GM12892 (cell line): ENCODE results near the gene MAEA.
"Not testable (repeated sequence)": the region's sequence is repeated elsewhere in the genome, so short reads cannot be mapped to it uniquely, and the experiment has no call there.

Experiments used
- DNase-seq: peaks from one replicate; pipeline ENCODE4 v3.0.0; 2011; ENCODE audit not compliant: insufficient read length
- FAIRE-seq: peaks from 2 replicates; lab custom pipeline; 2011; peaks lifted over from hg19 to GRCh38; lab: Jason Lieb, UNC
- POLR2A ChIP-seq: IDR thresholded peaks from 2 replicates; pipeline ENCODE4 v1.6.1; 2011; ENCODE audit warnings: low read depth, low read length, control low read depth
- POLR2AphosphoS5 ChIP-seq: IDR thresholded peaks from 2 replicates; pipeline ENCODE4 v1.6.1; 2011; ENCODE audit warnings: low read depth, low read length, control low read depth
- TAF1 ChIP-seq: IDR thresholded peaks from 2 replicates; pipeline ENCODE4 v1.6.1; 2011; ENCODE audit warnings: low read depth, mild to moderate bottlenecking, control low read depth, low read length, borderline replicate concordance

Gene MAEA

DNA sequence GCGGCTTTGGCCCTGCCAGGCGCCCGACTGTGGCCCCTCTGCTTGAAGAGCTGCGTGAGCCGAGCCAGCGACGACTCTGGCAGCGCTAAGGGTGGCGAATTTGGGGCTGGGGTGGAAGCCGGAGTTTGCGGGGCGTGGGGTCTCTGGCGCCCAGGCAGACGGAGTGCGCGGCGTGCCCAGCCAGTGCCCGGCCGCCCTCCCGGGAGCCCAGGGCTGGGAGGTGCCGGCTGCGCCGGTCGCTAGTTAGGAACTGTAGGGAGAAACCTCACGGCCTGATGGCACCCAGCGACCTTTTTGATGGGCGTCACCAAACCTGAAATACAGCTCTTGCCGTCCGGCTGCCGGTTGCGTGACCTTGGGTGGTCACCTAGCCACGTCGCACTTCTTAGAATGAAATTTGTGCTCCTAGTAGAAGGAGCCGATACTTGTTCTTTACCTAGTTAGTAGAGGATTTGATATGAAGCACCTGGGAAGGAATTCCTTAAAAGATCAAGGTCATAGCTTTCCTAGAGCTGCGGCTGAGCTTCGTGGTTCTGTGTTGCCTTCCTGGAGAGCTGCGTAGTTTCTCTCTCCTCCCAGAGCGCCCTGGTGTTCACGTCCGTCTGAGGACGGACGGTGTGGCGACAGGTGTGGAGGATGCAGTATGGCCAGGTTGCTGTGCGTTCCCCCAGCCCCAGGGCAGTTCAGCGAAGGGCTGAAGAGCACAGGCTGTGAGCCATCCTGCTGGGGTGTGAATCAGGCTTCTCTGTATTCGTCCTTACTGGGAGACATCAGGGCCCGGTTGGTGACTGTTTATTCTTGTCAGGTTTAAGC lies 680 bp downstream of the MAEA start:
- FAIRE-seq, result peak; percentile 48
- TF ChIP-seq POLR2A, result no peak

DNA sequence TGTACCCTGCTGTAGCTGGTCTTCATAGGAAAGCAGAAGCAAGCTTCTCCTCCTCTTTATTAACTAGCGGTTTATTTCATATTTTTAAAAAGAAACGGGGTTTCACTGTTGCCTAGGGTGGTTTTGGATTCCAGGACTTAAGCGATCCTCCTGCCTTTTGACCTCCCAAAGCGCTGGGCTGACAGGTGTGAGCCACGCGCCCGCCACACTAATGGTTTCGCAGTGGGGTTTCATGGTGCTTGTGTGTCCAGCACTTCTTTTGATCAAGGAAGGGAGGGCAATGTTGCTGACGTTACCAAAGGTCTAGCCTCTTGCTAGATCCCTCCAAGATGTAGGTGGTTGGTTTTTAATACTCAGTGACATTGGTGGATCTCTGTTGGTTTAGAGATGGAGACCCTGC lies 1.4 kb downstream of the MAEA start:
- FAIRE-seq (no peak), DNase-seq (no peak)
- no peak for TF ChIP-seq POLR2AphosphoS5
- no peak for TF ChIP-seq POLR2A
- TF ChIP-seq TAF1, result no peak

More for the DNA sequence above, 680 bp downstream of the MAEA start:
- no peak for DNase-seq

DNA sequence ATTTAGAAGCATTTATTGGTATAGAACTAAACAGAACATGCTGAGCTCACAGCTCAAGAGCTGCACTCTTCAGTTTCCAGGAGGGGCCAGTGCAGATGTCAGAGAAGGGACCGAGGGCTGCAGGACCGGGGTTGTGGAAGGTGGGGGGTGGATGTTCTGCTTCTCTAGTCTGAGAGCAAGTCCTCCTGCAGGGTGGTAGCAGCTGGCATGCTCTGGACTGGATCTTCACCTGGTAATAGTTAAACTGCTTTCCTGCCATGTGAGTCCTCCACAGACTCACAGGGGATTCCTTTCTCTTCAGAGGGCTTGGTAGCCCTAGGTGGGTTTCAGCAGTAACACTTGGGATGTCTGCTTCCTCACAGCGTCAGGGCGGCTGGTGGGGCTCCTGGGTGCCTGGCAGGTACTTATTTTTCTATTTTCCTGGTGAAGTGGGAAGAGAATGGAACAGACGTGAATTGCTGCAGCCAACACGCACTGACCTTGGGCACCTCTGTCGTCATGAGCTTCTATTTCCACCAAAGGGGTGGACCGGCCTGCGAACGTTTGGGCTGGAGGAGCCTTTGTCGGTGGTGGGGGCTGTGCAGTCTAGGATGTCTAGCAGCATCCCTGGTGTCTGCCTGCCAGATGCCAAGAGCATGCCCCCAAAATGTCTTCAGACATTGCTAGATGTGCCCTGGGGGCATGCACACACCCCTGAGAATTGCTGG lies 2.5 kb downstream of the MAEA start:
- no peak for FAIRE-seq
- TF ChIP-seq TAF1, result no peak
- TF ChIP-seq POLR2AphosphoS5, result no peak
- no peak for TF ChIP-seq POLR2A

DNA sequence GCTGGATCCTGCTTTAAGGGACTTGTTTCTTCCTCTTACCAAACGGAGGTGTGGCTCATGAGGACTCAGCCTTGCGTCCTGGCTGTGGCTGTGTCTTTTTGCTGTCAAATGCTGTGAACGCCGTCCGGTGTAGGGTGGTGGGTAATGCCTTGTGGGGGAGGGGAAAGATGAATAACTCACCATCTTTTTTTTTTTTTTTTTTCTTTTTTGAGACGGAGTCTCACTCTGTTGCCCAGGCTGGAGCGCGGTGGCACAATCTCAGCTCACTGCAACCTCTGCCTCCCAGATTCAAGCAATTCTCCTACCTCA lies 3.0 kb downstream of the MAEA start:
- not testable (repeated sequence) for FAIRE-seq, DNase-seq

More for the DNA sequence above, 2.5 kb downstream of the MAEA start:
- DNase-seq, result no peak

GRCh38 chr4:1293531-1293941 lies 3.8 kb downstream of the MAEA start:
- TF ChIP-seq TAF1 (no peak), POLR2AphosphoS5 (no peak), POLR2A (no peak)
- FAIRE-seq, result no peak
- no peak for DNase-seq

DNA sequence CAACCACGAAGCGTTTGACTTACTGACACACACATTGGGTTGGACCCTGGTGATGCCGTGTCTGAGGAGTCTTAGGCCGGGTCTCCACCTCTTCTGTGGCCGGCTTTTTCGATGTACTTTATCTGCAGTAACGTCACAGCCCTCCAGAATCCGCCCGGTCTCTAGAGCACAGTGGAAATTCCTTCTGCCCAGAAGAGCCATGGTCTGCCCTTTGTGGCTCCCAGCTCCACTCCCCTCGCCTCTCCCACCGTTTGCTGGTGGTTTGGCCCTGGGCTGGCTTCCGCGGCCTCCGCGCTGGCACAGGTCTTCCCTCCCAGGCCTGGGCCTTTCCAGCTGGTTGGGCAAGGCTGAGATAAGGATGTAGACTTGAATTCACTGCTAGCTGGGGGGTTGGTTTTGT lies 4.3 kb downstream of the MAEA start:
- DNase-seq, result no peak
- FAIRE-seq, result no peak

DNA sequence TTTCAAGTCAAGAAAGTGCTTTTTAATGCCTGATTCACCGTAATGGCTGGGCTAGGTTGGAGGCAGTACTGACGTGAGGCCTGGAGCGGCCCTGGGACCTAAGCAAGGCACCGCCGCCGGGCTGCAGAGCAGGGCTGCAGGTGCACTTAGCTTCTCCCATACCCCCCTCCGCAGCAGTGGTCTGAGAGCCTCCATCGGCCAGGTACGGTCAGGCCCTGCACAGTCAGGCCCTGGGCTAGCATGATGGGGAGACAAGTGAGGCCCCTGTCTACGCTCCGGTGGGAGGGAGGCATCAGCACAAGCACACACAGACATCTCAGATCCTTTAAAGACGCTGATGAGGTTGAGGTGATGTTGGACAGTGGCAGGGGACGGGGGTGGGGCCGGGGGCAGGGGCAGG lies 4.7 kb downstream of the MAEA start:
- no peak for DNase-seq
- no peak for FAIRE-seq
- TF ChIP-seq TAF1 (no peak), POLR2A (no peak), POLR2AphosphoS5 (no peak)

More for the DNA sequence above, 4.3 kb downstream of the MAEA start:
- TF ChIP-seq POLR2A (no peak), TAF1 (no peak), POLR2AphosphoS5 (no peak)

DNA sequence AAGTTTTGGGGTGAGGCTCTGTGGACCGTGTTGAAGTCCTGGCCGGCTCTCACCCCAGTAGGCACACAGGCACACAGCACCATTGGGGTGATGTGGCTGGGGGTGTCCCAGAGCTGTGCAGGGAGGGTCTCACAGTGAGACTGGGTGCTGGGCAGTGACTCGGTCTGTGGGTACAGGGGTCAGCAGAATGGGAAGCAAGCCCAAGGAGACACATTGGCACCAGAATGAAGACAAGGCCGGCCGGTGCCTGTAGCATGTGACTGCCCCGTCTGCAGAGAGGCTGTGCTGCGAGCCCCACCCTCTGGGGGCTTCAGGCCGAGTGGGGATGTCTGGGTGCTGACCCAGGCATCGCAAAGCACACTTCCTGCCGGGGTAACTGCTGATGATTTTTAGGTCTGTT lies 5.2 kb downstream of the MAEA start:
- TF ChIP-seq POLR2A (no peak), TAF1 (no peak), POLR2AphosphoS5 (no peak)
- DNase-seq, result no peak
- no peak for FAIRE-seq

GRCh38 chr4:1295405-1296055 lies 5.8 kb downstream of the MAEA start:
- no peak for DNase-seq
- TF ChIP-seq POLR2AphosphoS5, result no peak
- no peak for FAIRE-seq

GRCh38 chr4:1296324-1297022 lies 6.8 kb downstream of the MAEA start:
- no peak for TF ChIP-seq POLR2AphosphoS5
- TF ChIP-seq TAF1, result no peak
- TF ChIP-seq POLR2A, result no peak
- DNase-seq (no peak), FAIRE-seq (no peak)

DNA sequence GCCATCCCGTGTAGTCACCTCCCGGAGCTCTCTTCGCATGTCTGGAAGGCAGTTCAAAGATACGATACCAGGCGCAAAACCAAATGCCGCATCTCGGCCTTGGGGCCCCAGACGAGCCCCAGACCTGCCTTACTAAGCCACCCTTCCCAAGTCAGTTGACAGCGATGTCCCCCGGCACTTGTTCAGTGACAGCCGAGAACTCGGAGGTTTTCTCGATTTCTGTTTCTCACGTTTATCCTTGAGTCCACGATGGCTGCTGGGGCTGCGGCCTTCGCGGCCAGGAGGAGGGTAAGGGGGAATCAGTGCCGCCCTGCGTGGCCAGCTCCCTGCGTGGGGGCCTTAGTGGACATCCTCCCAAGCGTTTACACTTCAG lies 7.3 kb downstream of the MAEA start:
- FAIRE-seq (no peak), DNase-seq (no peak)
- TF ChIP-seq POLR2AphosphoS5 (no peak), TAF1 (no peak), POLR2A (no peak)
